Loucy (cell line): ENCODE data around the gene MCC.

Experiments used
- H2AFZ ChIP-seq: fragments of 200-600 bp; sonication (generic); 2 replicates; pipeline ENCODE4 v1.6.0; 2016; ENCODE audit warnings: antibody characterized with exemption, mild to moderate bottlenecking, low read length, moderate library complexity
- H3F3A ChIP-seq: fragments of 200-600 bp; 2 replicates; pipeline ENCODE4 v1.6.0; 2016; ENCODE audit warnings: antibody characterized with exemption, low read depth, mild to moderate bottlenecking
- H3K27me3 ChIP-seq: fragments of 200-600 bp; sonication (generic); 2 replicates; pipeline ENCODE4 v1.6.1; 2014; ENCODE audit warnings: low read length, mild to moderate bottlenecking; ENCODE audit not compliant: insufficient read depth, poor library complexity, severe bottlenecking
- H3K36me3 ChIP-seq: fragments of 200-600 bp; sonication (generic); 2 replicates; pipeline ENCODE4 v1.6.1; 2016; ENCODE audit warnings: low read length; ENCODE audit not compliant: insufficient read depth
- H3K4me1 ChIP-seq: fragments of 200-600 bp; sonication (generic); 2 replicates; pipeline ENCODE4 v1.5.1; 2014; ENCODE audit warnings: low read length, mild to moderate bottlenecking; ENCODE audit not compliant: insufficient read depth, poor library complexity, severe bottlenecking
- H3K4me2 ChIP-seq: fragments of 200-600 bp; sonication (generic); 2 replicates; pipeline ENCODE4 v1.6.0; 2014; ENCODE audit warnings: antibody characterized with exemption, low read length, low read depth, mild to moderate bottlenecking; ENCODE audit not compliant: poor library complexity, severe bottlenecking
- H3K4me3 ChIP-seq: fragments of 200-600 bp; sonication (generic); 2 replicates; pipeline ENCODE4 v1.5.1; 2014; ENCODE audit warnings: low read length, mild to moderate bottlenecking, mixed read lengths; ENCODE audit not compliant: poor library complexity, severe bottlenecking
- H3K79me2 ChIP-seq: fragments of 200-600 bp; sonication (generic); 2 replicates; pipeline ENCODE4 v1.6.1; 2014; ENCODE audit warnings: low read length; ENCODE audit not compliant: insufficient read depth
- H3K9ac ChIP-seq: fragments of 200-600 bp; sonication (generic); 2 replicates; pipeline ENCODE4 v1.6.0; 2014; ENCODE audit warnings: mild to moderate bottlenecking, low read depth, low read length, moderate library complexity; ENCODE audit not compliant: poor library complexity, severe bottlenecking
- H3K9me2 ChIP-seq: fragments of 200-600 bp; sonication (generic); replicated peaks from 2 replicates; pipeline ENCODE4 v1.6.1; 2016; ENCODE audit warnings: low read depth, low read length, mixed read lengths
- H3K9me3 ChIP-seq: fragments of 200-600 bp; sonication (generic); 2 replicates; pipeline ENCODE4 v1.6.1; 2014; ENCODE audit warnings: mild to moderate bottlenecking, antibody characterized with exemption, low read length, low read depth; ENCODE audit not compliant: insufficient read depth
- H4K20me1 ChIP-seq: fragments of 200-600 bp; sonication (generic); 2 replicates; pipeline ENCODE4 v1.6.0; 2014; ENCODE audit warnings: antibody characterized with exemption, low read length, mild to moderate bottlenecking; ENCODE audit not compliant: insufficient read depth, poor library complexity, severe bottlenecking
- EZH2phosphoT487 ChIP-seq: fragments of 200-600 bp; IDR thresholded peaks from 2 replicates; pipeline ENCODE4 v1.6.1; 2018; ENCODE audit warnings: antibody characterized with exemption, mild to moderate bottlenecking, moderate library complexity, borderline replicate concordance
- TF ChIP-seq, protein P1 (sequence below): fragments of 200-600 bp; sonication (generic); conservative IDR thresholded peaks from 2 replicates; pipeline ENCODE4 v1.5.1; 2014; ENCODE audit warnings: mild to moderate bottlenecking, antibody characterized with exemption, low read length

MCC gene

GRCh38 chr5:113347572-113347971 is 140.7 kb downstream of the MCC start:
- Histone ChIP-seq H3K27me3 (no peaks in the 10 kb centered on the region), H4K20me1 (no peaks in the 10 kb centered on the region), H2AFZ (no peak overlapping the region), H3K36me3 (no peaks in the 10 kb centered on the region), H3K9me2 (no peaks in the 10 kb centered on the region), H3K9me3 (no peaks in the 10 kb centered on the region), H3K4me3 (no peak overlapping the region), H3K9ac (no peak overlapping the region), H3F3A (no peaks in the 10 kb centered on the region), H3K79me2 (no peaks in the 10 kb centered on the region), H3K4me1 (no peaks in the 10 kb centered on the region), H3K4me2 (no peak overlapping the region)
- no peak for TF ChIP-seq EZH2phosphoT487
- TF ChIP-seq, protein P1, sequence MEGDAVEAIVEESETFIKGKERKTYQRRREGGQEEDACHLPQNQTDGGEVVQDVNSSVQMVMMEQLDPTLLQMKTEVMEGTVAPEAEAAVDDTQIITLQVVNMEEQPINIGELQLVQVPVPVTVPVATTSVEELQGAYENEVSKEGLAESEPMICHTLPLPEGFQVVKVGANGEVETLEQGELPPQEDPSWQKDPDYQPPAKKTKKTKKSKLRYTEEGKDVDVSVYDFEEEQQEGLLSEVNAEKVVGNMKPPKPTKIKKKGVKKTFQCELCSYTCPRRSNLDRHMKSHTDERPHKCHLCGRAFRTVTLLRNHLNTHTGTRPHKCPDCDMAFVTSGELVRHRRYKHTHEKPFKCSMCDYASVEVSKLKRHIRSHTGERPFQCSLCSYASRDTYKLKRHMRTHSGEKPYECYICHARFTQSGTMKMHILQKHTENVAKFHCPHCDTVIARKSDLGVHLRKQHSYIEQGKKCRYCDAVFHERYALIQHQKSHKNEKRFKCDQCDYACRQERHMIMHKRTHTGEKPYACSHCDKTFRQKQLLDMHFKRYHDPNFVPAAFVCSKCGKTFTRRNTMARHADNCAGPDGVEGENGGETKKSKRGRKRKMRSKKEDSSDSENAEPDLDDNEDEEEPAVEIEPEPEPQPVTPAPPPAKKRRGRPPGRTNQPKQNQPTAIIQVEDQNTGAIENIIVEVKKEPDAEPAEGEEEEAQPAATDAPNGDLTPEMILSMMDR = no peak

GRCh38 chr5:113344973-113345940 is 143.0 kb downstream of the MCC start:
- Histone ChIP-seq H3K9me3 (no peaks in the 10 kb centered on the region), H3K4me1 (no peaks in the 10 kb centered on the region), H3K9me2 (no peaks in the 10 kb centered on the region), H3K4me2 (no peak overlapping the region), H3K27me3 (no peaks in the 10 kb centered on the region), H2AFZ (no peak overlapping the region), H3F3A (no peaks in the 10 kb centered on the region), H4K20me1 (no peaks in the 10 kb centered on the region), H3K79me2 (no peaks in the 10 kb centered on the region), H3K36me3 (no peaks in the 10 kb centered on the region), H3K9ac (no peak overlapping the region), H3K4me3 (no peak overlapping the region)
- TF ChIP-seq, protein P1 = no peak
- TF ChIP-seq EZH2phosphoT487 = no peak

DNA sequence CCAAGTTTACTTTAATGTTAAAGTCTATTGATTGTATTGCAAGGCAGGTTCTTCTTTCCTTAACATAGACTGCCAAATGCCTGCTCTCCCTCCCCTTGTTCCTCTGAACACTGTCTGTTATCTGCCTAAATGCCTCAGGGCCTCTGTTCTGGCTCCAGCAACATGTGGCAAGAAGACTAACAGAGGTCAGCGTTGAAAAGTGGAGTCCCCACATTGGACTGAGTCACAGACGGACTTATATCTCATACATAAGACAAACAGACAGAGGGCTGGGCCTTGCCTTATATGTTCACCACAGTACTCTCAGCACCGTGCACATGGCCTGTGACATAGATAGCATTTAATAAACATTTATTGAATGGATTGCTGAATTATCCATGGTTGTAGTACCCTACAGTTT is 144.9 kb downstream of the MCC start:
- no peak for TF ChIP-seq EZH2phosphoT487
- TF ChIP-seq, protein P1 = no peak
- Histone ChIP-seq H2AFZ (no peak overlapping the region), H4K20me1 (no peaks in the 10 kb centered on the region), H3K9me2 (no peaks in the 10 kb centered on the region), H3K27me3 (no peaks in the 10 kb centered on the region), H3K9me3 (no peaks in the 10 kb centered on the region), H3K9ac (no peak overlapping the region), H3K4me3 (no peak overlapping the region), H3K4me1 (no peaks in the 10 kb centered on the region), H3F3A (no peaks in the 10 kb centered on the region), H3K79me2 (no peaks in the 10 kb centered on the region), H3K36me3 (no peaks in the 10 kb centered on the region), H3K4me2 (no peak overlapping the region)
